HEK293T (cell line): ENCODE data around the gene NPC1.
"Not testable (repeated sequence)": the region's sequence is repeated elsewhere in the genome, so short reads cannot be mapped to it uniquely, and the experiment has no call there.

Source experiments
- ARNT ChIP-seq: fragments of 450-650 bp; IDR thresholded peaks from 2 replicates; pipeline ENCODE4 v1.6.1; 2017; ENCODE audit warnings: mild to moderate bottlenecking
- BHLHE40 ChIP-seq: fragments of 450-650 bp; IDR thresholded peaks from 2 replicates; pipeline ENCODE4 v1.6.1; 2016; ENCODE audit warnings: mild to moderate bottlenecking, moderate library complexity, borderline replicate concordance
- FOXK2 ChIP-seq: fragments of 450-650 bp; IDR thresholded peaks from 2 replicates; pipeline ENCODE4 v1.6.1; 2016; ENCODE audit warnings: mild to moderate bottlenecking
- FOXM1 ChIP-seq: fragments of 450-650 bp; IDR thresholded peaks from 2 replicates; pipeline ENCODE4 v1.6.1; 2017; ENCODE audit warnings: mild to moderate bottlenecking, borderline replicate concordance
- L3MBTL2 ChIP-seq: fragments of 450-650 bp; conservative IDR thresholded peaks from 2 replicates; pipeline ENCODE4 v1.6.1; 2016; ENCODE audit warnings: mild to moderate bottlenecking
- LEF1 ChIP-seq: fragments of 450-650 bp; IDR thresholded peaks from 2 replicates; pipeline ENCODE4 v1.6.1; 2017; ENCODE audit warnings: mild to moderate bottlenecking, borderline replicate concordance
- SP1 ChIP-seq: fragments of 450-650 bp; IDR thresholded peaks from 2 replicates; pipeline ENCODE4 v1.6.1; 2017
- ZNF384 ChIP-seq: fragments of 450-650 bp; IDR thresholded peaks from 2 replicates; pipeline ENCODE4 v1.6.1; 2016

GRCh38 chr18:23510923-23511322 is 75.4 kb downstream of the NPC1 start:
- not testable (repeated sequence) for TF ChIP-seq ZNF384, FOXK2, FOXM1, BHLHE40, L3MBTL2, ARNT, SP1, LEF1
